Glutamatergic neuron (in vitro differentiated cells): ENCODE data around the gene HK1. TPM values are rescaled to one million over a fixed set of nuclear protein-coding genes. Genes with fewer than 3 reads are reported as not detected.

Experiments used
- DNase-seq: peaks from one replicate; pipeline ENCODE4 v3.0.0; 2022
- H3K27ac Mint-ChIP-seq: one replicate; pipeline ENCODE4 v1.8.0; 2020; ENCODE audit warnings: mild to moderate bottlenecking, mixed read lengths, inconsistent platforms; ENCODE audit not compliant: unreplicated experiment
- H3K27me3 Mint-ChIP-seq: one replicate; pipeline ENCODE4 v1.8.0; 2020; ENCODE audit warnings: mild to moderate bottlenecking, moderate library complexity, mixed read lengths, inconsistent platforms; ENCODE audit not compliant: unreplicated experiment
- H3K36me3 Mint-ChIP-seq: one replicate; pipeline ENCODE4 v1.8.0; 2020; ENCODE audit warnings: mild to moderate bottlenecking, mixed read lengths, inconsistent platforms; ENCODE audit not compliant: unreplicated experiment
- H3K4me1 Mint-ChIP-seq: one replicate; pipeline ENCODE4 v1.8.0; 2020; ENCODE audit warnings: mild to moderate bottlenecking, low read depth, mixed read lengths, inconsistent platforms; ENCODE audit not compliant: unreplicated experiment
- H3K4me3 Mint-ChIP-seq: one replicate; pipeline ENCODE4 v1.8.0; 2020; ENCODE audit warnings: mild to moderate bottlenecking, mixed read lengths, inconsistent platforms; ENCODE audit not compliant: unreplicated experiment
- H3K9me3 Mint-ChIP-seq: one replicate; pipeline ENCODE4 v1.8.0; 2020; ENCODE audit warnings: mild to moderate bottlenecking, moderate library complexity, mixed read lengths, inconsistent platforms; ENCODE audit not compliant: unreplicated experiment
- CTCF ChIP-seq: fragments of 200-600 bp; sonication (generic); IDR thresholded peaks from one replicate; pipeline ENCODE4 v1.5.0; 2021; ENCODE audit not compliant: partially characterized antibody, unreplicated experiment
- total RNA-seq: library from RNA; stranded (reverse); fragmentation: NEBNext Ultra II Directional; extraction: Animal tissue kit (Norgen Biotek cat#: 25700); gene quantifications from one replicate; pipeline ENCODE4 v1.2.1, GENCODE V29; 2021; ENCODE audit not compliant: unreplicated experiment

The HK1 gene
- total RNA-seq, 1 donor from 2014 or later, result 240 TPM

GRCh38 chr10:69240455-69240854 lies 37.8 kb upstream of the HK1 start:
- peaks cover 28% of the 10 kb centered on the region for H3K4me1 Mint-ChIP-seq
- H3K36me3 Mint-ChIP-seq, result no peaks in the 10 kb centered on the region

GRCh38 chr10:69241575-69241974 lies 36.7 kb upstream of the HK1 start:
- DNase-seq, result no peak
- no peak for TF ChIP-seq CTCF
- H3K4me1 Mint-ChIP-seq, result peaks cover 26% of the 10 kb centered on the region
- no peak overlapping the region for H3K27ac Mint-ChIP-seq
- no peaks in the 10 kb centered on the region for H3K36me3 Mint-ChIP-seq
- H3K4me3 Mint-ChIP-seq, result no peak overlapping the region
- H3K27me3 Mint-ChIP-seq, result peaks cover 9% of the 10 kb centered on the region
- peaks cover 4% of the 10 kb centered on the region for H3K9me3 Mint-ChIP-seq

More at GRCh38 chr10:69240455-69240854, 37.8 kb upstream of the HK1 start:
- DNase-seq, result no peak
- peaks cover 4% of the 10 kb centered on the region for H3K9me3 Mint-ChIP-seq
- H3K27me3 Mint-ChIP-seq, result peaks cover 9% of the 10 kb centered on the region
- H3K27ac Mint-ChIP-seq, result no peak overlapping the region
- H3K4me3 Mint-ChIP-seq, result no peak overlapping the region
- TF ChIP-seq CTCF, result no peak

- Mint-ChIP-seq H3K27ac (peak overlapping the region; percentile 78), H3K4me1 (peaks cover 21% of the 10 kb centered on the region), H3K9me3 (peaks cover 4% of the 10 kb centered on the region), H3K27me3 (peaks cover 9% of the 10 kb centered on the region), H3K36me3 (no peaks in the 10 kb centered on the region), H3K4me3 (no peak overlapping the region)
- TF ChIP-seq CTCF, result no peak
- no peak for DNase-seq
These were observed 36.0 kb upstream of the HK1 start for GRCh38 chr10:69242040-69242851.

- no peak overlapping the region for H3K4me3 Mint-ChIP-seq
- TF ChIP-seq CTCF, result no peak
- H3K36me3 Mint-ChIP-seq, result no peaks in the 10 kb centered on the region
- H3K27me3 Mint-ChIP-seq, result peaks cover 9% of the 10 kb centered on the region
- H3K9me3 Mint-ChIP-seq, result peaks cover 4% of the 10 kb centered on the region
- no peak for DNase-seq
- H3K4me1 Mint-ChIP-seq, result peaks cover 17% of the 10 kb centered on the region
- H3K27ac Mint-ChIP-seq, result peak overlapping the region; percentile 78
These were observed 35.5 kb upstream of the HK1 start for GRCh38 chr10:69242852-69243212.

- H3K4me3 Mint-ChIP-seq, result no peak overlapping the region
These were observed 34.5 kb upstream of the HK1 start for GRCh38 chr10:69243817-69244216.

More at GRCh38 chr10:69243817-69244216, 34.5 kb upstream of the HK1 start:
- Mint-ChIP-seq H3K27ac (no peak overlapping the region), H3K9me3 (peaks cover 4% of the 10 kb centered on the region), H3K27me3 (peaks cover 9% of the 10 kb centered on the region), H3K4me1 (peaks cover 16% of the 10 kb centered on the region), H3K36me3 (no peaks in the 10 kb centered on the region)
- no peak for TF ChIP-seq CTCF
- DNase-seq, result no peak
